ENCODE measurements around the gene CCDC170. TPM values are rescaled to one million over a fixed set of nuclear protein-coding genes. Genes with fewer than 3 reads are reported as not detected.

The CCDC170 gene
- total RNA-seq, 1 experiment from 2014 or later: not detected

GRCh38 chr6:151652325-151652724, 158.5 kb downstream of the CCDC170 start:
- DNase-seq (ENCODE audit: low read depth): no peak

DNA sequence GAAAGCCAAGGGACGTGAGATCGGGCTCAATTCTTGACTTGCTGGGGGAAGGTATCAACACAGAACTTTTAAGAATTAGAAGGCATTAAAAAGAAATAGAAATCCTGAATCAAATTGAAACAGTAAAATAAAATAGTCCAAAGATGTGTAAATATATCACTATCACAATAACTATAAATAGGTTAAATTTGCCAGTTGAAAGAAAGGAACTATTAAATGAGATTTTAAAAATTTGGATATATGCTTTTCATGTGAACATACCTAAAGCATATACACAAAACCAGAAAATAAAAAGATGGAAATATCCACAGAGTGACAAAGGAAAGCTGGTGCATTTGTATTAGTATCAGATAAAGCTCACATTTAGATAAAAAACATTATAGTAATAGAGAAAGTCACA, 161.3 kb downstream of the CCDC170 start:
- DNase-seq (ENCODE audit: low read depth): no peak

DNA sequence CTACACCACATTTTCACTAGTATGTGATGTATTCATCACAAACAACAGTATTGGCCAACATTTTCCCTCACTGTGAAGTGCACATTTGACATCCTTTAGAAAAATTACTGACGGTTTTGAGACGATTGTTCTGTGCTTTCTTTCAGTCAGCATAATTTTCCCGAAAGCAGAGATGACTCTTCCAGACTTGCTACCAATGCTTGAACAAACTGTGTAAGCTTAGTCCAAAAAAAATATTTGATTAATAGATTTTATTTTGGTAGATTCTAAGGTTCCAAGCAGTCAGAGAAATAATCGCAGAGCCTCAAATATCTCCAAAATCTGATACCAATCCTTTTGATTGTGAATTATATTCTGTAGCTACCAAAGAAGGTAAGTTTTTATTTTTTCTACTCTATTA, 162.6 kb downstream of the CCDC170 start:
- no peak for DNase-seq (ENCODE audit: low read depth)

DNA sequence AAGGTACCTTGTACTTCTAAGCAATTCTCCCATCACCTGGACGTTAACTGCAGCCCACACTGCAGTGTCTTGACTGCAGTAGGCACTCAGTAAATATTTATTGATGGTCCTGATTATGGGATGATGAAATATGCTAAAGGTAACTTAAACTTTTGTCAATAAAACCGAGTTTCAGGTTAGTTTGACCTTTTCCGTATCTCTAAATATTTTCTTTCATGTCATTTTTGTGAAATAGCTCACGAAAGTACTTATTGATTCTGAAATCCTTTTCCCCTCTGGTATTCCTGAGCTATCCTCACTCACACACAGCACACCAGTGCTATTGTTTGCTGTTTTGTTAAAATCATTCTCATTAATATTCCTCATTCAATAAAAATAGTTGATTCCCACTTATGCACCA, 164.3 kb downstream of the CCDC170 start:
- DNase-seq (ENCODE audit: low read depth): no peak

GRCh38 chr6:151659212-151659611, 165.4 kb downstream of the CCDC170 start:
- no peak for DNase-seq (ENCODE audit: low read depth)

DNA sequence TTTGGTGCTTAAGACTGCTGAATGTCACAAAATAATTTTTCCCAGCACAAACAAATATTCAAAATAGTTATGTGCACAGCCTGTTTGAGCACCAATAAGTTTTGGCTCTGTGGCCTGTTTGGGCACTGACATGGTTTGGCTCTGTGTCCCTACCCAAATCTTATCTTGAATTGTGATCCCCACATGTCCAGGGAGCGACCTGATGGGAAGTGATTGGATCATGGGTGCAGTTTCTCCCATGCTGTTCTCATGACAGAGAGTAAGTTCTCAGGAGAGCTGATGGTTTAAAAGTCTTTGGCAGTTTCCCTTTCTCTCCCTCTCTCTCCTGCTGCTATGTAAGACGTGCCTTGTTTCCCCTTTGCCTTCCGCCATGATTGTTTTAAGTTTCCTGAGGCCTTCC, 167.7 kb downstream of the CCDC170 start:
- DNase-seq (ENCODE audit: low read depth): no peak

DNA sequence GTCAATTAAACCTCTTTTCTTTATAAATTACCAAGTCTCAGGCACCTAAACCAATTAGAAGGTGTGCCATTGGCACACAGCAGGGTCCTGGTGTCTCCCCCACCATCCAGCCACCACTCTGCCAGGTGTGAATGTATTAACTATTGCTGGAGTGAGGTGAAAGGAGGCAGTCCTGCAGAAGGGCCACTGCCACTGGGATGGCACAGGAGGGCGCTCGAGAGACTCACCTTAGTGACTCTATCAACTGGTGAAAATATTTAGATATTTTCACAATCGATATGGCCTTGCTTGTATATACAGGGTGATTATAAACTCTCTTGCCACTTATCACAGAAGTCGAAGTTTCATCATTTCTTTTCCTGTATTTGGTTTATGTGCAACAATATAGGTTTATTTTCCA, 168.1 kb downstream of the CCDC170 start:
- no peak for DNase-seq (ENCODE audit: low read depth)

GRCh38 chr6:151663559-151663958, 169.7 kb downstream of the CCDC170 start:
- no peak for DNase-seq (ENCODE audit: low read depth)

DNA sequence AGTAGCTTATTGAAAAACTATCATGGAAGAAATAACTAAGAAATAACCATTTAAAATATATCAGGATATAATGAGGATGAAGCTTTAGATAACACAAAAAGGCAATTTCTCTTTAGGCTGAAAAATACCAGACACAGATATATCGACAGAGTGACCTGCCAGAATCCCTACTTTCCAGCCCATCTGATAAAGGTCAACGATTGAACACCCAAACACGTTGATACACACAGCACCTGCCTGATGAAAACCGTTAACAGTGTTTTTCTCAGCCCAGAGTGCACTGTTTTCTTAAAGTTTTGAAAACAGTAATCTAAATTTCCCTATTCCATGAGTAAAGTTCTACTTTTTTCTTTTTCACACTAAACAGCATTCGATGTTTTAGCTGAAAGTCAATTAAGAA, 170.6 kb downstream of the CCDC170 start:
- DNase-seq (ENCODE audit: low read depth): no peak

DNA sequence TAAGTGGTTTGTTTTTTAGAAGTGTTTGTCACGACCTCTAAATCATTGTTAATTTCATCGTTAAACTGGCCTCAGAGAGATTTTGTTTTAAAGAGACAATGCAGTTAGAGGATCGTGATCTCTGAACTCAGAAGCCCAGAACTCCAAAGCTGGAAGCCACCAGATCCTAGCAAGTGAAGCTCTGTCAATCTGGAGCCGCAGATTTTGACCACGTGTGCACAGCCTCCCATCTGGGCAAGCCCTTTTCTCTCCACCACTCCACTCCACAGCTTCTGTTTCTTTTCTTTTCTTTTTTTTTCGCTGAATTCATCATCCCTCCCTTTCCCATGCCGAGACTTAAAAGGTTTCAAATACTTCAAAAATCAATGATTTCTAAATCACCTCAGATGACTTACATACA, 171.5 kb downstream of the CCDC170 start:
- no peak for DNase-seq (ENCODE audit: low read depth)

- DNase-seq (ENCODE audit: low read depth): no peak
Observed at GRCh38 chr6:151666526-151666925, 172.7 kb downstream of the CCDC170 start.

GRCh38 chr6:151669208-151669560, 175.4 kb downstream of the CCDC170 start:
- no peak for DNase-seq (ENCODE audit: low read depth)

DNA sequence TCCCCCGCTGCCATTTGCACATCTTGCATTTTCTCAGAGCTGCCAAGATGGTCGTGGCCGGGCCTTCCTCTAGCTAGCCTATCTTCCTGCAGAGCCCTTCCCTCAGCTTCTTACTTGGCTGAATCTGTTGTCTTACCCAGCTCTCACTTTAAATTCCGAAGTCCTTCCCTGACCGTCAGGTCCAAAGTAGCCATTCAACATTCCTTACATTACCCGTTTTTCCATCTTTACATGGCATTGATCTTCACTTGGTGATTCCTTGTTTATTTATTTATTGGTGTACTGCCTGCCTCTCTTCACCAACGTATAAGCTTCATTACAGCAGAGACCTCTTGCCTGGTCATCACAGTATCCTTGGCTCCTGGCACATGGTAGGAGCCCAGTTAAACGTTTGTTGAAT, 176.3 kb downstream of the CCDC170 start:
- DNase-seq (ENCODE audit: low read depth): no peak

Small RNA genes within 50 kb of the gene (small RNA-seq; reads per million reads assigned to genes)
- gene RNU6-813P: not detected

Other genes with a start within 250 kb of the CCDC170 start
- gene ZBTB2, start 102.5 kb upstream of the CCDC170 start, total RNA-seq (2014; rRNA removed; shearing (Covaris generic)): 28.6 and 34.6 TPM in 2 replicates
- 33.3 and 37.2 TPM in 2 replicates for gene RMND1, start 41.9 kb upstream of the CCDC170 start, total RNA-seq (2014; rRNA removed; shearing (Covaris generic))